Measurements from ENCODE around the gene HACD2. TPM values are rescaled to one million over a fixed set of nuclear protein-coding genes. Genes with fewer than 3 reads are reported as not detected.

Gene HACD2, protein sequence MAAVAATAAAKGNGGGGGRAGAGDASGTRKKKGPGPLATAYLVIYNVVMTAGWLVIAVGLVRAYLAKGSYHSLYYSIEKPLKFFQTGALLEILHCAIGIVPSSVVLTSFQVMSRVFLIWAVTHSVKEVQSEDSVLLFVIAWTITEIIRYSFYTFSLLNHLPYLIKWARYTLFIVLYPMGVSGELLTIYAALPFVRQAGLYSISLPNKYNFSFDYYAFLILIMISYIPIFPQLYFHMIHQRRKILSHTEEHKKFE
- total RNA-seq (ENCODE audit: low replicate concordance): 14.9 and 30.4 TPM in 2 replicates

GRCh38 chr3:123584988-123585937 lies at the start of gene HACD2:
Gene HACD2 (minus strand): TSS chr3:123585053. CDS start chr3:123585027, 26 bp downstream.
- H3K4me3 ChIP-seq (ENCODE audit: low read depth, low read length): peak within 1 kb of the TSS; percentile 92
- DNase-seq (ENCODE audit: low read depth): peak; percentile 96
- TF ChIP-seq, protein P1, sequence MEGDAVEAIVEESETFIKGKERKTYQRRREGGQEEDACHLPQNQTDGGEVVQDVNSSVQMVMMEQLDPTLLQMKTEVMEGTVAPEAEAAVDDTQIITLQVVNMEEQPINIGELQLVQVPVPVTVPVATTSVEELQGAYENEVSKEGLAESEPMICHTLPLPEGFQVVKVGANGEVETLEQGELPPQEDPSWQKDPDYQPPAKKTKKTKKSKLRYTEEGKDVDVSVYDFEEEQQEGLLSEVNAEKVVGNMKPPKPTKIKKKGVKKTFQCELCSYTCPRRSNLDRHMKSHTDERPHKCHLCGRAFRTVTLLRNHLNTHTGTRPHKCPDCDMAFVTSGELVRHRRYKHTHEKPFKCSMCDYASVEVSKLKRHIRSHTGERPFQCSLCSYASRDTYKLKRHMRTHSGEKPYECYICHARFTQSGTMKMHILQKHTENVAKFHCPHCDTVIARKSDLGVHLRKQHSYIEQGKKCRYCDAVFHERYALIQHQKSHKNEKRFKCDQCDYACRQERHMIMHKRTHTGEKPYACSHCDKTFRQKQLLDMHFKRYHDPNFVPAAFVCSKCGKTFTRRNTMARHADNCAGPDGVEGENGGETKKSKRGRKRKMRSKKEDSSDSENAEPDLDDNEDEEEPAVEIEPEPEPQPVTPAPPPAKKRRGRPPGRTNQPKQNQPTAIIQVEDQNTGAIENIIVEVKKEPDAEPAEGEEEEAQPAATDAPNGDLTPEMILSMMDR (IDR thresholded peaks at IDR 0.05; ENCODE audit: insufficient read depth, low read length): no peak

DNA sequence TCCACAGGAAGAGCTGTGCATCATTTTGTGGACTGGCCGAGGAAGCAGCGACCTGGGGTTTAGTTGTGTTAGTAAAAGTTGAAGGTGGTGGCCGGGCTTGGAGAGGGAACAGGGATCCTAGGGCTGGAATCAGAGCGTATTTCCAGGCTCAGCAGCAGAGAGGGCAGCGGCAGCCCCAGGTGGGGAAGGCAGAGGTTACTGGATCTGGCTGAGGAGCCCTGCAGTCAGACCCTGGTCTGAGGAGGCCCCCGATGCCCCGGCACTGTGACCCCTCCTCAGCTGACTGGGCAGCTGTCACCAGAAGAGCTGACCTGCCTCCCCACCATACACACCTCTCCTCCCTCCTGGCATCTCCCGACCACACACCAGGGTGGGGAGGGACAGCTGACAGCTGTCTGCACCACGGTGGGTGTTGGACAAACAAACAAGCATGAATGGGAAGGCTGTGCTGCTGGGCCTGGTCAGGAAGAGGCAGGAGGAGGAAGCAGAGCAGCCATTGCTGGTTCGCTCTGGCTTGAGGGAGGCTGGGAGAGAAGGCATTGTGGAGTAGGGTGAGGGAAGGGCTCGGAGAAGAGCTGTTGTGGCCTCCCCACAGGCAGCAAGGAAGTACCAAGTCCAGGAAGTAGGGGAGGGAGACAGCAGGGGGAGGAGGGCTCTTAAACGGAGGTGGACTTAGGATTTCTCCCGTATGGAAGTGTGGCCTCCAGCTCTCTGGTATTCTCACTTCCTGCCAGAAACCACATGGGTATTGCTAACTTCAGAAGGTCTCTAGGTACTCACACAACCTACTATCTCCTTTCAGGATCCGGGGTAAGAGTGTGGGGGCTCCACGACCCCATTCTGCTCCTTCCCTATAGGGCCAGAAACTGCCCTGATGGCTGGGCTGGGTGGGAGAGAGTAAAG lies 49.5 kb upstream of the HACD2 start:
- TF ChIP-seq, protein P1 (IDR thresholded peaks at IDR 0.05; ENCODE audit: insufficient read depth, low read length): no peak
- no peak for DNase-seq (ENCODE audit: low read depth)
- no peak overlapping the region for H3K4me3 ChIP-seq (ENCODE audit: low read depth, low read length)

- peak; percentile 65 for DNase-seq (ENCODE audit: low read depth)
- TF ChIP-seq, protein P1 (IDR thresholded peaks at IDR 0.05; ENCODE audit: insufficient read depth, low read length): no peak
- no peak overlapping the region for H3K4me3 ChIP-seq (ENCODE audit: low read depth, low read length)
Measured at GRCh38 chr3:123633530-123633929, 48.7 kb upstream of the HACD2 start.

GRCh38 chr3:123632161-123632655 lies 47.4 kb upstream of the HACD2 start:
- TF ChIP-seq, protein P1 (IDR thresholded peaks at IDR 0.05; ENCODE audit: insufficient read depth, low read length): no peak
- H3K4me3 ChIP-seq (ENCODE audit: low read depth, low read length): no peak overlapping the region
- peak; percentile 70 for DNase-seq (ENCODE audit: low read depth)

DNA sequence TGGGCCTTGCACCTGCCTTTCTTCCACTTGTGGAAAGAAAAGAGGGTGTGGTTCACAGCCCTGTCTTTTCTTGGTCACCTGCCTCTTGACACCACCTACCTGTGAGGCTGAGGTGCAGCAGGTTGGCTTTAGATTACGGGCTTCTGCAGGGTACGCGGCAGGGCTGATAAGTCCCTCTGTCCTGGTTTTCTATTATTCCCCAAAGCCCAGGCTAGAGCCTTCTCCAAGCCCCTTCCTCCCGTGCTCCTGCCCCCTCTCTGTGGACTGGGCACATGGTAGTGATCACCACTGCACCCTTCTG lies 44.8 kb upstream of the HACD2 start:
- no peak overlapping the region for H3K4me3 ChIP-seq (ENCODE audit: low read depth, low read length)
- TF ChIP-seq, protein P1 (IDR thresholded peaks at IDR 0.05; ENCODE audit: insufficient read depth, low read length): no peak

More for the DNA sequence above, 44.8 kb upstream of the HACD2 start:
- no peak for DNase-seq (ENCODE audit: low read depth)
